ENCODE results near the gene PDE4D.

DNA sequence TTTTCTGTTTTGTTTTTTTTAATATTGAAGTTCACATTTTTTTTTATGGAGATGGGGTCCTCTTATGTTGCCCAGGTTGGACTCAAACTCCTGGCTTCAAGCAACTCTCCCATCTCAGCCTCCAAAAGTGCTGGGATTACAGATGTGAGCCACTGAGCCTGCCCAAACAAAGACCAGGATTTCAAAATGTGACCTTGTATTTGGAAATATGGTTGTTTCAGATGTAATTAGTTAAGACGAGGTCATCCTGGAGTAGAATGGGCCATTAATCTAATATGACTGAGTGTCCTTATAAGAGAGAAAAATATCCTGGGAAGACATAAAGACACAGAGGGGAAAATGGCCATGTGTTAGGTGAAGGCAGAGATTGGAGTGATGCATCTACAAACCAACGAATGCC is 970.2 kb downstream of the PDE4D start:
- TF ChIP-seq, protein P1, sequence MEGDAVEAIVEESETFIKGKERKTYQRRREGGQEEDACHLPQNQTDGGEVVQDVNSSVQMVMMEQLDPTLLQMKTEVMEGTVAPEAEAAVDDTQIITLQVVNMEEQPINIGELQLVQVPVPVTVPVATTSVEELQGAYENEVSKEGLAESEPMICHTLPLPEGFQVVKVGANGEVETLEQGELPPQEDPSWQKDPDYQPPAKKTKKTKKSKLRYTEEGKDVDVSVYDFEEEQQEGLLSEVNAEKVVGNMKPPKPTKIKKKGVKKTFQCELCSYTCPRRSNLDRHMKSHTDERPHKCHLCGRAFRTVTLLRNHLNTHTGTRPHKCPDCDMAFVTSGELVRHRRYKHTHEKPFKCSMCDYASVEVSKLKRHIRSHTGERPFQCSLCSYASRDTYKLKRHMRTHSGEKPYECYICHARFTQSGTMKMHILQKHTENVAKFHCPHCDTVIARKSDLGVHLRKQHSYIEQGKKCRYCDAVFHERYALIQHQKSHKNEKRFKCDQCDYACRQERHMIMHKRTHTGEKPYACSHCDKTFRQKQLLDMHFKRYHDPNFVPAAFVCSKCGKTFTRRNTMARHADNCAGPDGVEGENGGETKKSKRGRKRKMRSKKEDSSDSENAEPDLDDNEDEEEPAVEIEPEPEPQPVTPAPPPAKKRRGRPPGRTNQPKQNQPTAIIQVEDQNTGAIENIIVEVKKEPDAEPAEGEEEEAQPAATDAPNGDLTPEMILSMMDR (IDR thresholded peaks at IDR 0.05; ENCODE audit: insufficient read depth, low read depth, low read length), result no peak
- no peak for TF ChIP-seq EZH2 (IDR thresholded peaks at IDR 0.05; ENCODE audit: insufficient read depth, low read length)

Data from astrocyte (in vitro differentiated cells and primary cell).